ENCODE data around the gene BYSL.

DNA sequence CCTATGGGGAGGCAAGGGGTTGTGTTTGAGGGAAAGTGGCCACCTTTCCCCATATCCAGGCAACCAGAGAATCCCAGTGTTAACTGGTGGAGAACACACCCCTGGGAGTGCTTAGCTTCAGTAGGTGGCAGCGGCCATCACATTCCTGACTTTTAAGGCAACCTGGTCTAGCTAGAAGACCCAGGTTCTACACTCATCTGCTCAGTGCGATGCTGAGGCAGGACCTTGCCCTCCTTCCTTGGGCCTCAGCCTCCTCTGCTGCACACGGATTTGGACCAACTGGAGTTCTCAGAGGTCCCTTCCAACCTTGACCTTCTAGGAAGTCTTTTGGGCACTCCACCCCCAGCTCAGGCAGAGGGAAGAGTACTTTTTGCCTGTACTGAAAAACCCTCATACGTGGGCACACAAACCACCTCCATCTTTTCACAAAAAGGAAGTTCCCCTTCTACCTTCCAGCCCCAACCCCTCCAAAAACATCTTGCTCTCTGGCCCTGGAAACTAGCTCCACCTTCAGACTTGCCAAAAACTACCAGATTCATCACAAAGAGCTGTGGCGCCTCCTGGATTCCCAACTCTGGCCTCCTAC lies 17.4 kb downstream of the BYSL start:
- TF ChIP-seq, protein P1, sequence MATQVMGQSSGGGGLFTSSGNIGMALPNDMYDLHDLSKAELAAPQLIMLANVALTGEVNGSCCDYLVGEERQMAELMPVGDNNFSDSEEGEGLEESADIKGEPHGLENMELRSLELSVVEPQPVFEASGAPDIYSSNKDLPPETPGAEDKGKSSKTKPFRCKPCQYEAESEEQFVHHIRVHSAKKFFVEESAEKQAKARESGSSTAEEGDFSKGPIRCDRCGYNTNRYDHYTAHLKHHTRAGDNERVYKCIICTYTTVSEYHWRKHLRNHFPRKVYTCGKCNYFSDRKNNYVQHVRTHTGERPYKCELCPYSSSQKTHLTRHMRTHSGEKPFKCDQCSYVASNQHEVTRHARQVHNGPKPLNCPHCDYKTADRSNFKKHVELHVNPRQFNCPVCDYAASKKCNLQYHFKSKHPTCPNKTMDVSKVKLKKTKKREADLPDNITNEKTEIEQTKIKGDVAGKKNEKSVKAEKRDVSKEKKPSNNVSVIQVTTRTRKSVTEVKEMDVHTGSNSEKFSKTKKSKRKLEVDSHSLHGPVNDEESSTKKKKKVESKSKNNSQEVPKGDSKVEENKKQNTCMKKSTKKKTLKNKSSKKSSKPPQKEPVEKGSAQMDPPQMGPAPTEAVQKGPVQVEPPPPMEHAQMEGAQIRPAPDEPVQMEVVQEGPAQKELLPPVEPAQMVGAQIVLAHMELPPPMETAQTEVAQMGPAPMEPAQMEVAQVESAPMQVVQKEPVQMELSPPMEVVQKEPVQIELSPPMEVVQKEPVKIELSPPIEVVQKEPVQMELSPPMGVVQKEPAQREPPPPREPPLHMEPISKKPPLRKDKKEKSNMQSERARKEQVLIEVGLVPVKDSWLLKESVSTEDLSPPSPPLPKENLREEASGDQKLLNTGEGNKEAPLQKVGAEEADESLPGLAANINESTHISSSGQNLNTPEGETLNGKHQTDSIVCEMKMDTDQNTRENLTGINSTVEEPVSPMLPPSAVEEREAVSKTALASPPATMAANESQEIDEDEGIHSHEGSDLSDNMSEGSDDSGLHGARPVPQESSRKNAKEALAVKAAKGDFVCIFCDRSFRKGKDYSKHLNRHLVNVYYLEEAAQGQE (IDR thresholded peaks at IDR 0.05; ENCODE audit: low read depth), result no peak
- TF ChIP-seq, protein P2, sequence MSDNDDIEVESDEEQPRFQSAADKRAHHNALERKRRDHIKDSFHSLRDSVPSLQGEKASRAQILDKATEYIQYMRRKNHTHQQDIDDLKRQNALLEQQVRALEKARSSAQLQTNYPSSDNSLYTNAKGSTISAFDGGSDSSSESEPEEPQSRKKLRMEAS (IDR thresholded peaks at IDR 0.05), result no peak
- TF ChIP-seq TEAD4 (IDR thresholded peaks at IDR 0.05), result no peak
- TF ChIP-seq, protein P3, sequence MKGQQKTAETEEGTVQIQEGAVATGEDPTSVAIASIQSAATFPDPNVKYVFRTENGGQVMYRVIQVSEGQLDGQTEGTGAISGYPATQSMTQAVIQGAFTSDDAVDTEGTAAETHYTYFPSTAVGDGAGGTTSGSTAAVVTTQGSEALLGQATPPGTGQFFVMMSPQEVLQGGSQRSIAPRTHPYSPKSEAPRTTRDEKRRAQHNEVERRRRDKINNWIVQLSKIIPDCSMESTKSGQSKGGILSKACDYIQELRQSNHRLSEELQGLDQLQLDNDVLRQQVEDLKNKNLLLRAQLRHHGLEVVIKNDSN (IDR thresholded peaks at IDR 0.05), result no peak

Data from Ishikawa (cell line).